PC-3 (cell line): ENCODE data around the gene PDXK.

Source experiments
- EZH2phosphoT487 ChIP-seq: fragments of 300-600 bp; sonication (generic); IDR thresholded peaks from 2 replicates; pipeline ENCODE4 v1.6.1; 2018; ENCODE audit warnings: mild to moderate bottlenecking, antibody characterized with exemption, low read length, borderline replicate concordance
- TF ChIP-seq, protein P1 (sequence below): fragments of 300-600 bp; sonication (generic); conservative IDR thresholded peaks from 2 replicates; pipeline ENCODE4 v1.5.1; 2017; ENCODE audit warnings: antibody characterized with exemption, low read depth, mild to moderate bottlenecking, low read length

DNA sequence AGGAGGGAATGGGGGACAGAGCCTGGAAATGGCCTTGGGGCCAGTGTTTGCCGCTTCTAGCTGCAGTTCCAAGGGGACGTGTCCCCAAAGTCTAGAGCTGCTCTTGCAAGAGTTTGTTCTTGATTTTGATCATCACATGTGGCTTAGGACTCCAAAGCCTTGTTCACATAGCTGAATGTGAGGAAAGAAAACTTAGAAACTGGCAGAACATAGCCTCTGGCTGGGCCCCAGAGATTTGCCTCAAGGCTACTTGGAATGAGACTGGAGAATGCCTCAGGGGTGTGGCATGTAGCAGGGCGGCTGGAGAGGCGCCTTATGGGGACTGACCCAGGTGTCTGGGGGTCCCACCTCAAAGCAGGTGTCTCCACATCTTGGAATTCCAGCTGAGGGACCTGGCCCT is 2.3 kb downstream of the PDXK start:
- TF ChIP-seq, protein P1, sequence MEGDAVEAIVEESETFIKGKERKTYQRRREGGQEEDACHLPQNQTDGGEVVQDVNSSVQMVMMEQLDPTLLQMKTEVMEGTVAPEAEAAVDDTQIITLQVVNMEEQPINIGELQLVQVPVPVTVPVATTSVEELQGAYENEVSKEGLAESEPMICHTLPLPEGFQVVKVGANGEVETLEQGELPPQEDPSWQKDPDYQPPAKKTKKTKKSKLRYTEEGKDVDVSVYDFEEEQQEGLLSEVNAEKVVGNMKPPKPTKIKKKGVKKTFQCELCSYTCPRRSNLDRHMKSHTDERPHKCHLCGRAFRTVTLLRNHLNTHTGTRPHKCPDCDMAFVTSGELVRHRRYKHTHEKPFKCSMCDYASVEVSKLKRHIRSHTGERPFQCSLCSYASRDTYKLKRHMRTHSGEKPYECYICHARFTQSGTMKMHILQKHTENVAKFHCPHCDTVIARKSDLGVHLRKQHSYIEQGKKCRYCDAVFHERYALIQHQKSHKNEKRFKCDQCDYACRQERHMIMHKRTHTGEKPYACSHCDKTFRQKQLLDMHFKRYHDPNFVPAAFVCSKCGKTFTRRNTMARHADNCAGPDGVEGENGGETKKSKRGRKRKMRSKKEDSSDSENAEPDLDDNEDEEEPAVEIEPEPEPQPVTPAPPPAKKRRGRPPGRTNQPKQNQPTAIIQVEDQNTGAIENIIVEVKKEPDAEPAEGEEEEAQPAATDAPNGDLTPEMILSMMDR, result no peak
- no peak for TF ChIP-seq EZH2phosphoT487
